ENCODE data around the gene OR9G4.

- TF ChIP-seq, protein P1, sequence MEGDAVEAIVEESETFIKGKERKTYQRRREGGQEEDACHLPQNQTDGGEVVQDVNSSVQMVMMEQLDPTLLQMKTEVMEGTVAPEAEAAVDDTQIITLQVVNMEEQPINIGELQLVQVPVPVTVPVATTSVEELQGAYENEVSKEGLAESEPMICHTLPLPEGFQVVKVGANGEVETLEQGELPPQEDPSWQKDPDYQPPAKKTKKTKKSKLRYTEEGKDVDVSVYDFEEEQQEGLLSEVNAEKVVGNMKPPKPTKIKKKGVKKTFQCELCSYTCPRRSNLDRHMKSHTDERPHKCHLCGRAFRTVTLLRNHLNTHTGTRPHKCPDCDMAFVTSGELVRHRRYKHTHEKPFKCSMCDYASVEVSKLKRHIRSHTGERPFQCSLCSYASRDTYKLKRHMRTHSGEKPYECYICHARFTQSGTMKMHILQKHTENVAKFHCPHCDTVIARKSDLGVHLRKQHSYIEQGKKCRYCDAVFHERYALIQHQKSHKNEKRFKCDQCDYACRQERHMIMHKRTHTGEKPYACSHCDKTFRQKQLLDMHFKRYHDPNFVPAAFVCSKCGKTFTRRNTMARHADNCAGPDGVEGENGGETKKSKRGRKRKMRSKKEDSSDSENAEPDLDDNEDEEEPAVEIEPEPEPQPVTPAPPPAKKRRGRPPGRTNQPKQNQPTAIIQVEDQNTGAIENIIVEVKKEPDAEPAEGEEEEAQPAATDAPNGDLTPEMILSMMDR (IDR thresholded peaks at IDR 0.05) = no peak
- no peak for TF ChIP-seq ZFX (IDR thresholded peaks at IDR 0.05; ENCODE audit: borderline replicate concordance)
These were observed 33.8 kb upstream of the OR9G4 start for GRCh38 chr11:56782167-56782847.
